ENCODE measurements around the gene RALGDS.

The RALGDS gene

DNA sequence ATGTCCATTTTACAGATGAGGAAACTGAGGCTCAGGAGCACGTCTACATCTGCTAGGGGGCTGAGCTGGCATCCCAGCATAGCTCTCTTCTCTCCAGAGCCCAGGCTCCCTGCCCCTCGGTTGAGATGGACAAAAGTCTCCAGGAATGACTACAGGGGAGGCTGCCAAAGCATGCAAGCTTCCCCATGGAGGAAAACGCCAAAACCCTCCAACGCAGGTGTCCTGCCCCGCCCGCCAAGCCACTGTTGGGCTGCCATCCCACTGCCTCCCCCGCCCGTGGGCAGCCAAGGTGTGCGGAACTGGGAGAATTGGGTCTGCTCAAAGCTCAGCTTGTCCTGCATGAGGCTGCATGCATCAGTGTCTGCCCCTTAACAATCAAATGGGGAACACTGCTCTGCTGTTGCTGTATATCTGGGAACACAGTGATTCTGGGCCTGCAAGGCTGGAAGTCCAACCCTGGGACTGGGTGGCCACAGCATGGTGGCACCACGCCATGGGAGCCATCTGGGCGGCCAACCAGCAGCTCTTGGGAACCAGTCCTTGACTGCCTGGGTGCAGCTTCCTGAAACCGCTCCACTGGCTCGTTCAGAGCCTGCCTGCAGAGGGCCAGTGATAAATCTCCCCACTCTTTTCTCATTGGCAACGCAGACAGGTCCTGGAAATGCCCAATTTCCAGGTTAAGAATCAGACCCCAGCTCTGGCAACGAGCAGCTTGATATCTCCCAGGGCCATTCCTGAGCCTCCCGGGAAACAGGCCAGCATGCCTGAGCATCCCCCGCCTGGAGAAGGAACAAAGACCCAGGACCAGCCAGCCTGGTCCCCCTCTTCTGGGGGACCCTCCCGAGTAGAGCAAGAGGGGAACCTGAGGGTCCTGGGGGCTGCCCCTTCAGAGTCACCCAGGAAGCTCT lies 3.5 kb downstream of the RALGDS start:
- no peak for DNase-seq

DNA sequence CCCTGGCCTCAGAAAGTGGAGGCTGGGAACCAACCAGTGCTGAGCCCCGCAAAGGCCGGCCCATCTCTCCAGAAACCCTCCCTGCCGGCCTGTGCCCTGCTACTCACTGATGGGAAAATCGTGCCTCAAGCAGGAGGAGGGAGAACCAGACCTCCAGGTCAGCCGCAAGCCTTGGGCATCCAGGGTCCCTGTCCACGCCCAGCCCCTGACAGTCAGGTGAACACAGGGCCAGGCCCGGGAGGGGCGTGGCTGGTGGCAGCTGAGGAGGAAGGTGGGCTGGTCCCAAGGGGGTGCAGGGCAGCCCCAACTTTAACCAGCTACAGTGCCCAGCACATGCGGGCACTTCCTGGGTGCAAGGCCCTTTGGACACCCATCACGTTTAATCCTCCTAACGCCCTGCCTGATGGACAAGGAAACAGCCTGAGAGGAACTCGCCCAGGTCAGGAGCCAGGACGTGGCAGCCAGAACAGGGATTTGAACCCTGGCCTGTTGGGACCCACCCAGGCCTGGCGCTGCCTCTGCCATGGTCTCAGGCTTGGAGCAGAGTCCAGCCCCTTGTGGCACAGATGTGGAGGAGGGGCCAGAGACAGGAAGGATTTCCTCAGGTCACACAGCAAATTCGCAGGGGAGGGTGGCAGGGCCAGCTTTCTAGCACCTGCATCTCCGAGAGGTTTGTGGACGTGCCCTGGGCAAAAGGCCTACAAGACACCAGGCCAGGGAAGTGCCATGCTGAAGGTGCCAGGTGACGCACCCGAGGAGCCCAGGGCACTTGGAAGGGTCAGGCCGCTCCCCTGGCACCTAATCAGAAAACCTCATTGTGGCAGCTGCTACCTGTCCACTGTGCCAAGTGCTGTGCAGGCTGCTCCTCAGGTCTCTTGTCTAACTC lies 4.5 kb downstream of the RALGDS start:
- no peak for DNase-seq

DNA sequence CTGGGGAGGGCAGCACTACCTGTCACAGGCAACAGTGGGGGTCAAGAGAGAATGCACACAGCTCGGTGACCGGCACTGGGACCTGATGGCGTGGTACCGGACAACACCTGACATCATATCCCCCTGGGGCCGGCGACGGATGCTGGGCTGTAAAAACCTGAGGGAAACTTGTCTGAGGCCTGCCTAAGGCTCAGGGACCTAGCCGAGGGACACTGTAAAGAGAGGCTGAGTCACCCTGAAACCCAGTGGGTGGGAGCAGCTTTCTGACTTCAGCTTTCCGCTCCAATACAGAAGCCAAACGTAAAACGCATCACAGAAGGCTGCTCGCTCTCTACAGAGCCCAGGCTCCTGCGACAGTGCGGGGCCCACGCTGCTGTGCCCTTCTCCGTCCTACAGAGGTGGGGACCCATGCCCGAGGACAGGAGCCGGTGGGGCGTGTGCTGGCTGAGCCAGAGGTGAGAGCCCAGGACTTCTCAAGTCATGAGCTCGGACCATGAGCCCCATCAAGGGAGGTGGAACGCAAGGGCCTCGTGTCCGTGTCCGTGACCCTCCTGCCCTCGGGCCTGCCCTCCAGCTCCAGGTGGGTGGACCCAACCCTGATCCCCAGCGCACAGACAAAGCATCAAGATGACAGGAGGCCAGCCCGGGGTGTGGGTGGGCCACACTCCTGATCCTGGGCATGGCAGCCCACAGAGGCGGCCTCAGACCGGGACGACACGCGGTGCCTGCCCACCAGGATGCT lies 5.3 kb downstream of the RALGDS start:
- DNase-seq: peak; percentile 47

DNA sequence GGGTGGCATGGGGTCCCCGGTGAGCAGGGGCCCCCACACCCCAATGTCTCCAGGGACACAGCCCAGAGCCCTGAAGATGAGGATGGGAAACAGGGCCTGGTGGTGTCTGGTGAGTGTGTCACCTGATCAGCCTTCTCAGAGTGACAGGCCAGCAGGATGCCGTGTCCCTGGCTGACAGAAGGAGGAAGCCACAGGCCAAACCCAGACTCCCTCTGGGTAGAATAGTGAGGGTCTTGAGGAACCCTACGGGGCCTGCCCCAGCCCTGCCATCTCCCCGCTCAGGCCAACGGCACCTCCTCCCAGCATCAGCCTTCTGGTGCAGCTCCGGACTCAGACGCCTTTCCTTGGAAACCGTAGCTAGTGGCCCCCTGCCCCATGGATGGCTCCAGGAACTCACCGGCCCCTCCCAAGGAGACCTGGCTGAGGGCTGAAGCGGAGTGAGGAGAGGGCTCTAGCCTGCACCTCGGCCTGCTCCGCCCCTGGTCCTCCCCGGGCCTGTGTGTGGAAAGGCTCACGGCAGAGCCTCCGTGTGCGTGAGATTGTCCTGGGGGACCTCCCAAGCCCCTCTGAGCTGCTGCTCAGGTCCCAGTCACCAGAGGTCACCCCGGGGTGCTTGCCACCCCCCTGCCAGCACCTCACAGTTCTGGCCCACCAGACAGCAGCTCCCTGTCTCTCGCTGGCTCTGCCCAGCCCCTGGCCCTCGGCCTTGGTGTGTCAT lies 6.0 kb downstream of the RALGDS start:
- DNase-seq: no peak

DNA sequence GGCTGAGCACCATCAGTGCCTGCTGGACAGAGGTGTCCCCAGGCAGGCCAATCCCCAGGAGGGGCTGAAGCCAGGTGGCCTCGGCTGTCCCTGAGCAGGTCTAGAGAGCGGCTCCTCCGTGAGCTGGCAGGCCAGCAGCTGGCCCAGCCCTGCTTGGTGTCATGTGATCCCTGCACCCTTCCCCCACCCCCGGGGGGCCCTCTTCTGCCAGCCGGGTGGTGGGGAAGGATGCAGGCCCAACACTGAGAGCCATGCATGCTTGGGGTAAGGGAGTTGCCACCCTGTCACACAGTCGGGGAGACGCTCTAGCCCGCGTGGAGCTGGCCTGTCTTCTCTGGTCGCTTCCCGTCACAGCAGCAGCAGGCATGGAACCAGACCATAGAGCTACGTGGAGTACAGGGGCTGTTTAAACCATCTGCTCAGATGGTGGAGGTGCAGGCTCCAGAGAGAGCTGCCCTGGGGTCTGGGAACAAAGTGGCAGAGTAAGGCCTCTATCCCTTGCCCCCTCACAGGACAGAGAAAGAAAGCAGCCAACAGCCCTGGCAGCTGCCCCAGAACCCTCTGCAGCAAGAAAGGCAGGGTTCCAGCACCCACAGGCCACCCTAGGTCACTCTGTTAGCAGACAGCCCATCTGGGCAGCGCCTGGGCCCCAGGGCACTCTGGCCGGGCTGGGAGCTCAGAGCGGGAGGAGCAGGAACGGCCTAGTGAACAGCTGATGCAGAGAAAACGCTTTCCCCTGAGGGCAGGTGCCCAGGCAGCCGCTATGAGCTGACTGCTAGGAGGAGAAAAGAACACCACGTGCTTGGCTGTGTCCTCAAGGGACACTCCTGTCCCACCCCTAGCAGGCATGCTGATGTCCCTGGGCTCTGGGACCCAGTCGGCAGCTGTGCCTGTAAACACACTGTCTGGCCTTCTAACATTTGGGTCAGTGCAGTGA lies 6.8 kb downstream of the RALGDS start:
- no peak for DNase-seq

DNA sequence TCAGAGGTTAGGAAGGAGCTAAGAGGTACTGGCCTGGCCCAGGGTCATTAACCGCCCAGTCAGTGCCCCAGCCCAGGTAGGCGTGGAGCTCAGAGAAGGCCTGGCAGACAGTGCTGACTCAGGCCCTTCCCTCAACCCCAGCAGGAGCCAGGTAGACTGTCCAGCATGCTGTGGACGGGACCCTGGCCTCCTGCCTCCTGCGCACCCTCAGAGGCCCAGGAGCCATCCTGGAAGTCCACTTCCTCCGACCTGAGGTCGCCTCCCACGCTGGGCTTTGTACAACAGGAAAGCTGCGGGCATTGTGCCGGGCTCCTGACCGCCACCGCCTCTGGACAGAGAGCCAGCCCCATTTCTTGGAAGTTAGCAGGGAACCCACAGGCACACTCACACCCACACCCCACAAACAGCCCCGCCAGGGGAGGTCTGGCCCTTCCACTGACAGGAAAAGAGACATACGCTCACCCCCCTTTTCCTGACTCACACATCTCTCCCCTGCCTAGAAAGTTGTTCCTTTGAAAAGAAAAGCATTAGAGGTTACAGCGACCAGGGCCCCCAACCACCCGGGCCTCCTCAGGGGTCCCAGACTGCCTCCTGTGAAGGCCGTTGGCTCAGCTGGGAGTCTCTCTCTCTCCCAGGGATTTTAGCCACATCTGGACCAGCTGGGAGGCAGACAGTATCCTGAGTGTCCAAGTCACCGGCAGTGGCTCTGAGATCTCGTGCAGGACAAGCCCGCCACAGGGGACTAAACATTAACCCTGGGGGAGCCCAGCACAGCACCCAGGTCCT lies 7.7 kb downstream of the RALGDS start:
- peak; percentile 37 for DNase-seq

DNA sequence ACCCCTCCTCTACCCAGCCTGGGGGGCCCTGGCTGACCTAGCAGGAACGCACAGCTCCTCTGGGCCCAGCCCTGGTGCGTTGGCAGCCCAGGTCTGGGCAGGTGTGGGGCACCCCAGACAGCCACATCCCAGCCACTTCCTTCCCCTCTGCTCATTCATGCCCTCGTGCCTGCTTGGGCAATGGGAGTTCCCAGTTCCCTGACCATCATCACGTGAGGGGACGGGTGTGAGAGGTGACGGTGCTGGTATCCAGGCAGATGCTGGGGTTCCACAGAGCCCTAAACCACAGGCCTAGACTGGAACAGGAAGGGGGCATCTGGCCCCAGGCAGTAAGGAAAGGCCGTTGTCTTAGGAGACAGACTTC lies 8.4 kb downstream of the RALGDS start:
- no peak for DNase-seq

DNA sequence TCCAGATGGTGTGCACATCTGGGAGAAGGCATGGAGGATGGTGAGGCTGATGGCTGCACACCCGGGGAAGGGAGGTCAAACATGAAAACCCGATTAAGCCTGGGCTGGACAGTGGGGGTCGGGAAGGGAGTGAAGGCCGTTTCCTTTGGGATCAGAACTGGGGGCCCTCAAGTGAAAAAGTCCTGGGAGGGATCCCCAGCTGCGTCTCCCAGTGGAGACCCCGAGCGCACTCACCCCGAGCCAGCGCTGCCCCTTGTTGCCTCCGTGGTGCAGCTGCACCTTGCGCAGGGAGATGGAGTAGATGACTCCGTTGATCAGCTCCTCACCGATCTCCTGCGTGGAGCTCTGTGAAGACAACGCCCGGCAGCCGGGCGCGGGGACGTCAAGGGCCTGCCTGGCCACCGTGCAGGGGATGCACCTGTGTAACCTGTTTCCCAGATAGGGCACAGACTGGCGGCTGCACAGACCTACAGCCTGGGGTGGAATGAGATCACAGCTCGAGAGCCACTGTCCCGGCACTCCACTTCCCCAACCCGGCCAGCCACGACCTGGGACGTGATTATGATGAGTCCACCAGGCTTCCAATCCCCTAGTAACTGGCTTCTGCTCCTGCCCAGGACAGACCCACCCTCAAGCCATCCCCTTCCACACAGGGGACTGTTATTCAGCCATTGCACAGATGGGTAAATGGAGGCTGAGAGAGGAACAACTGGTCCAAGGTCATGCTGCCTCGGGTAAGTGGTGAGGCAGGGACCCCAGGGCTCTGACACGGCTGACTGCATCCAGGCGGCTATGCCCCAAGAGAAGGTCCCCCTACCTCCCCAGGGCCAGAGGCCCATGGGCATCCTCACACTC lies 9.0 kb downstream of the RALGDS start:
- no peak for DNase-seq

DNA sequence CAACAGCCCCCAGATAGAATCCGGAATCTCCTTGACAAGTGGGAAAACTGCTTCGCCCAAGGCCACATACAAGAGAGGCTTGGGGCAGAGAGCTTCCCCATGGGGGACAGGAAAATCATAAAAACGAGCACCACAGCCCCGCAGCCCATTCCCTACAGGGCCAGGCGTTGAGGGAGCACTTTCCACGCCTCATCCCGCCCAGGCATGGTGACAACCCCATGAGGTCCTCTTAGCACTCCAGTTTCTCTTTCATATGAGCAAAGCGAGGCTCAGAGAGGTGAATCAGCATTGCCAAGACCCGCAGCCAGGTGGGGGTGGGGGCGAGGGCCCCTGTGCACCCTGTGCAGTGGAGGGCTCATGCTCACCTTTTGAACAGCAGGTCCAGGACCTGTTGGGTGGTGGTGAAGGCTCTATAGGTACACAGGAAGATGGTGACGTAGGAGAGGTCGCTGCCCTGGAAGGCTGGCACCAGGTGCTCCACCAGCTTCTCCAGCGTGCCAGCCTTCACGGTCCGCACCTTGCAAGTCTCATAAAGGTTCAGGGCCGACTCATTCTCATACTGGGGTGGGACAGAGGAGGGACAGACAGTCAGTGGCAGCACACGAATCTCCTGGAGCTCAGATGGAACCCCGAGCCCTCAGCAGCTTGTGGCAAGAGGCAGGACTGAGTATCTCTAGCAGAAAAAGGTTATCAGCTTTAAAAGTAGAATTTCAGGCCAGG lies 10.9 kb downstream of the RALGDS start:
- no peak for DNase-seq

DNA sequence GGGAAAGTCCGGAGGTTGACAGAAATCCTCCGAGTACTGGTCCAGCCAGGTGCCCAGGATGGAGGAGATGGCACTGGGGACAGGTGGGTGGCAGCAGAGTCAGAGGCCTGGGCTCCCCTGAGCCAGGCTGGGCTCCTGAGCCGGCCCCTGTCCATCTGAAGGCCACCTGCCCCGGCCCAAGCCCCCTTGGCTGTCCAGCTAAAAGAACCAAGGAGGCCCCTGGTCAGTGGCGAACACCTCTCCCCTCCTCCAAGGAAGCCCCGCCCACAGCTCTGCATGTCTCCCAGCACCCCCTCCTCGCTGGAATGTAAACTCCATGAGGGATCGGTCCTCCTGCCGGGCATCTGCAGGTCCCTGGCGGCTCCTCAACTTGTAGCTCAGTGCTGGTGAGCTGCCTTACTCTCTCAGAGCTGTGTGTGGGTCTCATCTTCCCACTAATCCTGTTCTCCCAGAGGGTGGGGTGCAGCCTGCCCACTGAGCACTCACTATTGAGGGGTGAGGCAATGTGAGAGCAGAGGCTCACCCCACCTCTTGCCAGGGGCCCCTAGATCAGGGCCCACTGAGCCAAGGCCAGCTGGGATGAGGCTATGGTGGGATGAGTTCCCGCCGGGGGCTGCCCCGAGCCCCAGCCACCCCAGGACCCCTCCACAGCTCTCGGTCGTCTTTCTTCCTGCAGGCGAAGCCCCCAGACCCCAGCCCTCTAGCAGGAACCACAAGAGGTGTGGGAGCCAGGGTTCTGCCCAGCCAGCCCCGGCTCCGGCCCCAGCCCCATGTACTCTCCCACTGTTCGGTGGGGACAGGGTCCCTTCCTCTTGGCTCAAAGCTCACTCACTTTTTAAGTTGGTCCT lies 12.0 kb downstream of the RALGDS start:
- DNase-seq: no peak

DNA sequence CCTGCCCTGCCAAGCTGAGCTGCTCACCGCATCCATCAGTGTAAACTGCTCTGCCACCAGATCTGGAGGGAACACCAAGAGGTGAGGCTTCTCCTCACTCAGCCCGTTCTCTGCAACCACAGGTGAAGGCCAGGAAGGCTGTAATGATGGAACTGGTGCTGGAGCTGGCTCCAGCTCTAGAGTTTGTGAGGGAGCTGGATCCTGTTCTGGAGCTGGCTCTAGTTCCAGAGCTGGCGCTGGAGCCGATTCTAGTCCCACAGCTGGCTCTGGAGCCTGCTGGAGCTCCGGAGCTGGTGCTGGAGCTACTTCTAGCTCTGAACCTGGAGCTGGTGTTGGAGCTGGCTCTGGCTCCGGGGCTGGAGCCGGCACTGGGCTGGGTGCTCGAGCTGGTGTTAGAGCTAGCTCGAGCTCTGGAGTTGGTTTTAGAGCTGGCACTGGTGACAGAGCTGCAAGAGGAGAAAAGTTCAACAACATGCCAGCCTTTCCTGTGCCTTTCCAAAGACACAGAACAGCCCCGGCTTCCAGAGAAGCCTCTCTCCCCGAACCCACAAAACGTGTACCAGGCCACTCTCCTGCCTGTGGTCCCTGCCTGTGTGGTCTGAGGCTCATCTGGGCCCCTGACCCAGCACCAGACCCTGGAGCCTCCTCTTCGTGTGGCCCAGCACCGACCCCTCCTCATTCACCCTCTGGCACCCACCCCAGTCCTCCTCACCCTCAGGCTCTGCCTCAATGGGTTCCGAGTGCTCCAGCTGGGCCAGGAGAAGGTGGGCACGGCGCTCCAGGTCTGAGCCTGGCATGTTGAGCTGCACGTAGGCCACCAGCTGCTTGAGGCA lies 12.9 kb downstream of the RALGDS start:
- DNase-seq: no peak

DNA sequence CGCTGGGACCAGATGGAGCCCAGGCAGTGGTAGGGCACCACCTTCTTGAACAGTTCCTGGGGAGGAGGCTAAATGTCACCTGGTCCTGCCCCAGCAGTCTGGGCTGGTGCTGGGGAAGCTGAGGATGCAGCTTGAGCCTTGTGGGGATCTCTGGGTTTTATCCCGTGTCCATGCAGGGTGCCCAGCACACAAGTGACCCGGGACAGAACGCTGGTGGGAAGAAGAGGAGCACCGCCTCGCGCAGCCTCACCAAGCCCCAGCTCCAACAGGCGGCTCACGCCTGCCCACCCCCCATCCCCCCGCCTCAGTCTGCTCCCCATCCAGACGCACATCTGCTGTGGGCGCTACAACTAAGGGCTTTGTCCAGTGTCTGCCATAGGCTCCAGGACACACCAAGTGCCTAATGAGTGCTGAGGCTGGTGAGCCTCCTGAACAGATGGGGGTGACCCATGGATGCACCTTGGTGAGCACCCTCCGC lies 13.8 kb downstream of the RALGDS start:
- DNase-seq: no peak

DNA sequence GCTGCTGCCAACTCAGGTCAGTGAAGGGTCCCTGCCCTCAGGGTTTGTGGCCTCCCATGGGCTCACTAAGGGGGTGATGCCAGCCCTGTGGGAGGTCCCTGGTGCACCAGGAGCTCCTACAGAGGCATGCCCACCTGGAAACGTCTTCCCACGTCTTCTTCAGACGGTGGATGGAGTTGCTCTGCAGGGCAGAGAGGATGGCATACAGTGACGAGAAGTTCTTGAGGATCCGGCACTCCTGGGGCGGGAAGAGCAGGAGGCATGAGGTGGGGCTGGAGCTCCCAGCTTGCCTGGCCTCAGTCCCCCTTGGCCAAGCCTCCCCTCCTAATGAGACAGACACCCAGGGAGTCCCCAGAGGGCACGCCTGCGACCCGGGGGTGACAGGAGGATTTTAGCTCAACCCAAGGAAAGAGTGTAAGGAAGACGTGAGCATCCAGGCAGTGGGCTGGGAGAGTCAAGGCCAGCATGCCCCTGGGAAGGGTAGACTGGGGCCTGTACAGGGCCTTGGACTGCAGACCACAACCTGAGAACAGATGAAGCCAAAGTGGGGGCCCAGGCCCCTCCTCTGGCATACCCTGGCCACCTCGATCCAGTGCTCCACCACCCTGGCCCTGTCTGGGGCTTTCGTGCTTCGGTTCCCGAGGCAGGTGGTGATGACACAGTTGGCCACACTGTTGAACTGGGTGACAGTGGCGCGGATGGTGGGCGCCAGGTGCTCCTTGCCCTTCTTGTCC lies 14.4 kb downstream of the RALGDS start:
- no peak for DNase-seq

DNA sequence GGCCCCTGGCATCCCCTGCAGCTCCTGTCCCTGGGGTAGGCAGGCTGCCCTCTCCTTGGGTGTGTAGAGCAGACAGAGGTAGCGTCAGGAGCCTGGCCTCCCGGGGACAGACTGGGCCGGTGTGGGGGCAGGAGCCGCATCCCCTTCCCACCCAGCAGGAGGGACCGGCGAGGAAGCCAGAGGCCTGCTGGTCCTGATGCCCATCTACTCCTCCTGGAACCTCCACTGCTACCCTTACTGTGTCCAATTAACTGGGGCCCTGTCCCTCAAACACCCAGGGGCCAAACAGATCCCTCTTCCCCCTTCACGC lies 15.6 kb downstream of the RALGDS start:
- no peak for DNase-seq

DNA sequence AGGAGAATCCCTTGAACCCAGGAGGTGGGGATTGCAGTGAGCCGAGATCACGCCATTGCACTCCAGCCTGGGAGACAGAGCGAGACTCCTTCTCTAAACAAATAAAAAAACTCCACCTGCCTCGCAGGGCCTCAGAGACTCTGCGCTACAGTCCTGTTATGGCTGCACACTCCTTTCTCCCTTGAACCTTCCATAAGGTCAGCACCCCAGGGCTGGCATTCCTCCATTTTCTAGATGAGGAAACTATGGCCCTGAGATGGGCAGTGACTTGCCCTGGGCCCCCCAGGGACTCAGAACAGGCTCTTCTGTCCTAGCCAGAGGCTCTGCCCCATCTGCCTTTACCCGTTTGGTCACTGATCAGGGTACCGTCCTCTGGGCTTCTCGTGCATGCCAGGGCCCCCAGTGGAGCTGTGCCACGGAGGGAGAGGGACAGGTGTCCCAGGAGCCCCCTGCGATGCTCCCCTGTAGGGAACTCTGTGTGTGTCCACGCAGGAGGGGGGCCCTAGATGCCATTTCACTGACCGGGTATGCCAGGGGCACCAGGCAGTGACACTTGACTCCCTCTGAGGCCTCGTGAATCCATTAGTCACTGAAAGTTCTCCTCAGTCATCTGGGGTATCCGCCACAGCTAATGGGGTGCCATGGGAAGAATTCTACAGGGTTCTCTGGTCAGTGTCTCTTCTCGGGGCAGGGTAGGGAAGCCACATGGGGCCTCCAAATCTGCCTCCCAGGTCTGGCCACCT lies 16.2 kb downstream of the RALGDS start:
- DNase-seq: no peak

All from fibroblast of skin of right biceps (primary cell).